Fibroblast of pulmonary artery (primary cell): ENCODE data around the gene CPVL.

Source experiments
- DNase-seq: peaks from one replicate; pipeline ENCODE4 v3.0.0-alpha.2; 2010; ENCODE audit warnings: low read depth
- H3K4me3 ChIP-seq: replicated peaks from 2 replicates; pipeline ENCODE4 v1.5.1; 2011; ENCODE audit warnings: low read depth, mild to moderate bottlenecking, control low read depth, low read length, moderate library complexity
- TF ChIP-seq, protein P1 (sequence below): IDR thresholded peaks from 2 replicates; pipeline ENCODE4 v1.5.1; 2011; ENCODE audit warnings: mild to moderate bottlenecking, control low read depth, low read length, inconsistent platforms; ENCODE audit errors: missing control alignments

The CPVL gene

DNA sequence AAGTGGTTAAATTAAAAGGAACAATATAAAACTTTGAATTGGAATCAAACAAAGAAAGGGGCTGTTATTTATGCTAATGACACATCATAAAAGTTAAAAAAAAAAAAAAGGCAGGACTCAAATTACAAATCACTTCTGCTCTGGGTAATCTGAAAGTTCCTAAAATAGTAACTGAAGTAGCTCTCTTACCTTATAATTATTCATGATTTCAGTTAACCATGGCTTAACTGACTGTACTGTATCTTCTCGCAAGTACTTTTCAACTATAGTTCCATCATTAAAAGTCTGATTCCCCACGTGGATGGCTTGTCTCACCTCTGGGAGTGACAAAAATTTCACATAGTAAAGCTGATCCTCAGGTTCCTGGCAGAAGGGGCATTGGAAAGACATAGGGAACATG lies 82.5 kb downstream of the CPVL start:
- no peak overlapping the region for H3K4me3 ChIP-seq
- DNase-seq = no peak
- TF ChIP-seq, protein P1, sequence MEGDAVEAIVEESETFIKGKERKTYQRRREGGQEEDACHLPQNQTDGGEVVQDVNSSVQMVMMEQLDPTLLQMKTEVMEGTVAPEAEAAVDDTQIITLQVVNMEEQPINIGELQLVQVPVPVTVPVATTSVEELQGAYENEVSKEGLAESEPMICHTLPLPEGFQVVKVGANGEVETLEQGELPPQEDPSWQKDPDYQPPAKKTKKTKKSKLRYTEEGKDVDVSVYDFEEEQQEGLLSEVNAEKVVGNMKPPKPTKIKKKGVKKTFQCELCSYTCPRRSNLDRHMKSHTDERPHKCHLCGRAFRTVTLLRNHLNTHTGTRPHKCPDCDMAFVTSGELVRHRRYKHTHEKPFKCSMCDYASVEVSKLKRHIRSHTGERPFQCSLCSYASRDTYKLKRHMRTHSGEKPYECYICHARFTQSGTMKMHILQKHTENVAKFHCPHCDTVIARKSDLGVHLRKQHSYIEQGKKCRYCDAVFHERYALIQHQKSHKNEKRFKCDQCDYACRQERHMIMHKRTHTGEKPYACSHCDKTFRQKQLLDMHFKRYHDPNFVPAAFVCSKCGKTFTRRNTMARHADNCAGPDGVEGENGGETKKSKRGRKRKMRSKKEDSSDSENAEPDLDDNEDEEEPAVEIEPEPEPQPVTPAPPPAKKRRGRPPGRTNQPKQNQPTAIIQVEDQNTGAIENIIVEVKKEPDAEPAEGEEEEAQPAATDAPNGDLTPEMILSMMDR = no peak

GRCh38 chr7:29063236-29063635 lies 83.1 kb downstream of the CPVL start:
- TF ChIP-seq, protein P1 = no peak
- H3K4me3 ChIP-seq = no peak overlapping the region
- peak; percentile 30 for DNase-seq

DNA sequence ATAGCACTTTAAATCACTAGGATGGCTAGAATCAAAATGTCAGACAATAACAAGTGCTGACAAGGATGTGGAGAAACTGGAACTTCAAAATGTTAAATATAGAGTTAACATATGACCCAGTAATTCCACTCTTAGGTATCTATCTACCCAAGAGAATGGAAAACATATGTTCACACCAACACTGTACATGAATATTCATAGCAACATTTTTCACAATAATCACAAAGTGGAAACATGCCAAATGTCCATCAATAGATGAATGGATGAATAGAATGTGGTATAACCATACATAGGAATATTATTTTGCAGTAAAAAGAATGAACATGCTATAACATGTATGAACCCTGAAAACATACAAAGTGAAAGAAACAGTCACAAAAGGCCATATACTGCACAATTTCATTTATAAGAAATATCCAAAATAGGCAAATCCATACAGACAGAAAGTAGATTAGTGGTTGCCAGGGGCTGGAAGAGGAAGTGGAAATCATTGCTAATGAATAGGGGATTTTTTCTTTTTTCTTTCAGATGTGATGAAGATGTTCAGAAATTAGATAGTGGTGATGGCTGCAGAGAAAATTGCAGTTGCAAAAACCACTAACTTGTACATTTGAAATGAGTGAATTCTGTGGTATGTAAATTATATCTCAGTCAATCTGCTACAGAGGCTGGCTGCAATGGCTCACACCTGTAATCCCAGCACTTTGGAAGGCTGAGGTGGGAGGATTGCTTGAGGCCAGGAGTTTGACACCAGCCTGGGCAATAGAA lies 93.0 kb downstream of the CPVL start:
- no peak overlapping the region for H3K4me3 ChIP-seq
- TF ChIP-seq, protein P1 = no peak
- no peak for DNase-seq

- DNase-seq = no peak
Observed at GRCh38 chr7:29046978-29047377, 99.4 kb downstream of the CPVL start.

GRCh38 chr7:29045258-29046086 lies 100.9 kb downstream of the CPVL start:
- no peak for DNase-seq
- TF ChIP-seq, protein P1 = no peak
- H3K4me3 ChIP-seq = no peak overlapping the region

More at GRCh38 chr7:29046978-29047377, 99.4 kb downstream of the CPVL start:
- TF ChIP-seq, protein P1 = no peak
- no peak overlapping the region for H3K4me3 ChIP-seq

GRCh38 chr7:29044554-29044953 lies 101.8 kb downstream of the CPVL start:
- no peak for DNase-seq
- H3K4me3 ChIP-seq = no peak overlapping the region
- TF ChIP-seq, protein P1 = no peak

- no peak for DNase-seq
- TF ChIP-seq, protein P1 = no peak
- H3K4me3 ChIP-seq = no peak overlapping the region
Observed at GRCh38 chr7:29043576-29043975, 102.8 kb downstream of the CPVL start.
